Midbrain (tissue), 1 donor: ENCODE results near the gene CRTC3.

Experiments used
- DNase-seq: peaks from one replicate; lab custom pipeline; 2025; lab: John Stamatoyannopoulos, UW

The CRTC3 gene

GRCh38 chr15:90562669-90563068 lies 32.9 kb downstream of the CRTC3 start:
- no peak for DNase-seq

DNA sequence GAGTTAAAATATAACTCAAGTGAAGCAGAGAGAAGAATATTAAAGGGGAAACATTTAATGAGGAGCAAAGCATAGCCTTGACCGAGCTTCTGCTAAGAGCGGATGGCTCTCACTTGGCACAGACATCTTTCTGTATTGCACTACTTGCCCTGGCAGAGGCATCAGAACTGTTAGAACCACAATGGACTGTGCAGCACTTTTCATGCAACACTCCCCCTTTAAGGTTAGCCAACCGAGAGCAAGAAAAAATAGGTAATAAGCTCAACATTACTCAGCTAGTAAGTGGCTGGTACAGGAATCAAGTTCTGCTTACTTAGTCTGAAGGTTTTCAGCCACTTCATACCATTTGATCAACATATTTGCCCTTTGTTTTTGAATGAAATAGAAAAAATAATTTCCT lies 33.7 kb downstream of the CRTC3 start:
- DNase-seq, result peak; percentile 13

DNA sequence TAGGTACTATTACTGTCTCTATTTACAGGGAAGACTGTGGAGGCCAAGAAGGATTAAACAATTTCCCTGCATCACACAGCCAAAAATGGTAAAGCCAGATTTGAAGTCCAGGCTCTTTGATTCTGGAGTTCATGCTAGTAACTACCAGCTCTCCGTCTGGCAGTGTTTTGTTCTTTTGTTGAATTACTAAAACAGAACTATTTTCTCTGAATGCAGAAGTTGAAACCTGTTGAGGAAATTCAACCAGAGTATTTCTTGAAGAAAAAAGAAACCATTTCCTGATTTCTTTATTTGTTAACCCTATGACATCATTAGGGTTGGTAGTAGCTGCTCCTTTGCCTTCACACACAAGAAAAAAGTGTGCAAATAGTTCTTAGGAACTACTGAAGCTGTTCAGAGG lies 34.3 kb downstream of the CRTC3 start:
- DNase-seq, result no peak

DNA sequence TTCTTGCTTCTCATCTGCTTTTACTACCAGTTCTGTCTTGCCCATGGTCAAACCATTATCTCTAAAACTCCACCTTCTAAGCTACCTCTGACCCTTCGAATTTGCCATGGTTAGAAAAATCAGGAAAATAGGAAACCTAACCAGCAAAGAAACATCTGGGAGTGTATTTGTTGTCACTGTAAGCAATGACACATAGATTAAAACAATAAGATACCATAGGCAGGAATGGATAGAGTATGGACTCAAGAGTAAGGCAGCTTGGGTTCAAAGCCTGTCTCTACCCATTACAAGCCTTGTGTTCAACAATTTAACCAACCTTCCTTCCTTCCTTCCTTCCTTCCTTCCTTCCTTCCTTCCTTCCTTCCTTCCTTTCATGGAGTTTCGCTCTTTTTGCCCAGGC lies 34.9 kb downstream of the CRTC3 start:
- DNase-seq, result no peak

DNA sequence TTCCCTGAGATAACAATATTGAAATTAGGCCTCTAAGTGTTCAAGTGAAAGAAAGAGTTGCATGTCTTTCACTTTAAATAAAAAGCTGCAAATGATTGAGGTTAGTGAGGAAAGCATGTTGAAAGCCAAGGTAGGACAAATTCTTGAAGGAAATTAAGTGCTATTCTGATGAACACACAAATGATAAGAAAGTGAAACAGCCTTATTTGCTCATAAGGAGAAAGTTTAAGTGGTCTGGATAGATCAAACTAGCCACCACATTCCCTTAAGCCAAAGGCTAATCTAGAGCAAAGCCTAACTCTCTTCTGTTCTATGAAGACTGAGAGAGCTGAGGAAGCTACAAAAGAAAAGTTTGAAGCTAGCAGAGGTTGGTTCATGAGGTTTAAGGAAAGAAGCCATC lies 36.1 kb downstream of the CRTC3 start:
- no peak for DNase-seq

DNA sequence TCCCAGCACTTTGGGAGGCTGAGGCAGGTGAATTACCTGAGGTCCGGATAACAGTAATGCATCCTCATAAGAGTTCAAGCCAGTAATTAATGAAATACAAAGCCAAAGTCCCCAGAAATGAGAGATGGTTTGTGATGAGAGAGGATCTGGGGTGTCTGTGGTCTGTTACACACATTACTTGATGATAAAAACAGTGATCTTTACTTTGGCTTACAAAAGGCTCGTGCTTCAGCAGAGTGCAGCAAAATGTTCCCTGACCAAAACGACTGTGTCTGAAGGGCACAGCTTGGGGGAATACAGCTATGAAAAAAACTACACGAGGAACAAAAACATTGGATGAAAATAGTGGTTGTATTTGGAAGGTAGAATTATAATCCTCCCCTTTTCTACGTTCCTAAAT lies 40.9 kb downstream of the CRTC3 start:
- no peak for DNase-seq

DNA sequence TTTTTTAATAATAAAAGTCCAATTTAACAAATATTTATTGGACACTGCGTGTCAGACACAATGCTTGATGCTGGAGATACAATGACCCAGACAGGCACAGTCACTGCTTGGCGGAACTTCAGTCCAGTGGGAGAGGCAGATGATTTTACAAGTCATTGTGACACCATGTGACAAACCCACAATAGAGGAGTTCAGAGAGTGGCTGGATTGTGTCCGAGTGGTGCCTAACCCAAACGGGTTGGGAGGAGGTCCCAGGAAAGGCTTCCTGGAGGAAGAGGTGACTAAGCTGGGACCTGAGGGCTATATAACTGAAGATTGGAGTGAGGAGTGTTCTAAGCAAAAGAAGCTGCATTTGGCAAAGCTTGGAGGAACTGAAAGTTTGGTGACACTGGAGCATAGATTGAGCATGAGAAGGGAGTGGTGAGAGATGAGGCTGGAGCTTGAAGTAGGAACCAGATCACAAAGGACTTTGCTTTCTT lies 41.4 kb downstream of the CRTC3 start:
- DNase-seq, result peak; percentile 81

DNA sequence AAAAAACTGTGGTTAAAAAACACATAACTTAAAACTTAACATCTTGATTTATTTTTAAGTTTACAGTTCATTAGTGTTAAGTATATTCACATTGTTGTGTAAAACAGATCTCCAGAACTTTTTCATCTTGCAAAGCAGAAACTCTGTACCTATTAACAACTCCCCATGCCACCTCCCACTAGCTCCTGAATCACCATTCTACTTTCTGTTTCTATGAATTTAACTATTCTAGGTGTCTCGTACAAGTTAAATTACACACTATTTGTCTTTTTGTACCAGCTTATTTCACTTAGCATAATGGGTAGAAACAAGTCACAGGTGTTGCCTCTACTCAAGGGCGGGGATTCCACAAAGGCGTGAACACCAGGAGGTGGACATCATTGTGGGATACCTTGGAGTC lies 43.2 kb downstream of the CRTC3 start:
- no peak for DNase-seq

- no peak for DNase-seq
Observed at GRCh38 chr15:90576711-90577389, 47.1 kb downstream of the CRTC3 start.

DNA sequence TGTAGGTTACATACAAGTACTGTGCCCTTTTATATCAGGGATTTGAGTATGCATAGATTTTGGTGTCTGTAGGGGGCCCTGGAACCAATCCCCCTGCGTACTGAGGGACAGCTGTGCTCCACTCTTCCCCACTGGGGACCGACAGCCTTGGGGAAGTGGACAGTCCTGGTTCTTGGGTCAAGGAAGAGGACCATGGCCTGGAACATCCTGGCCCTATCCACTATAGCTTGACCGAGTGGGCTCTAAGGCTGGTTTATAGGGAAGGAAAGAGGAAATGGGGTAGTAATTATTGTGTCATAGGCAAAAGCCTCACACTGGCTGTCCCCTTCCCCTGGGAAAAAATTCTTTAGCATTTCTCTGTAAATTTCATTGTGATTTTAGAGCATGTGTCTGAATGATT lies 49.5 kb downstream of the CRTC3 start:
- no peak for DNase-seq

- DNase-seq, result no peak
Observed at GRCh38 chr15:90580099-90580498, 50.4 kb downstream of the CRTC3 start.

DNA sequence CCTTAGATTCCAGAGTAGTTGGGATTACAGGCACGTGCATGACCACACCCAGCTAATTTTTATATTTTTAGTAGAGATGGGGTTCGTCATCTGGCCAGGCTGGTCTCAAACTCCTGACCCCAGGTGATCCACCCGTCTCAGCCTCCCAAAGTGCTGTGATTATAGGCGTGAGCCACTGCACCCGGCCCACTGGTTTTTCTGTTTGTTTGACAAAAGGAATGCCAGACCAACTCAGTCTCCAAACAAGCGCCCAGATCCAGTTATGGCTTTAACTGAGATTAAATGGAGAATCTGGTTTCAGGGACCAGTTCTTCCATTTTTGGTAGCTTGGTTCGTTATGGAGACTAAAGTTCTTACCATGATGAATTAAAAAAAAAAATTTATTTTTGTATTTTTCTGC lies 50.8 kb downstream of the CRTC3 start:
- DNase-seq, result no peak

DNA sequence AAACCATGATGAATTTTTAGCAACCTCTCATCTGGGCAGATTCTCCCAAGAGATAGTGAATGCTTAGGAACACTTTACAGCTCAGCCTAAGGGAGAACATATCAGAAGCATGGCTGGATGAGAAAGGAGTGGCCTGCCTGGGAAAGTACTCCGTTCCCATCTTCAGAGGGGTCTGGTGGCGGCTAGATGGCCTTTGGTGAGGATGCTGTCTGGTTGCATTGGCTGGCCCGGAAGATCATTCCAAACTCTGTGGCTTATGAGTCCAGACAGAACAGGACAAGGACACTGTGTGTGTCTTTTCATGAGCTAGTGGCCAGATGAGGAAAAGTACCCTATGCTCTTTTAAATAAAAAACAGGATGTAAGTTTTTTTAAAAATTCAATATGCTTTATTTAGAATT lies 51.2 kb downstream of the CRTC3 start:
- DNase-seq, result no peak

DNA sequence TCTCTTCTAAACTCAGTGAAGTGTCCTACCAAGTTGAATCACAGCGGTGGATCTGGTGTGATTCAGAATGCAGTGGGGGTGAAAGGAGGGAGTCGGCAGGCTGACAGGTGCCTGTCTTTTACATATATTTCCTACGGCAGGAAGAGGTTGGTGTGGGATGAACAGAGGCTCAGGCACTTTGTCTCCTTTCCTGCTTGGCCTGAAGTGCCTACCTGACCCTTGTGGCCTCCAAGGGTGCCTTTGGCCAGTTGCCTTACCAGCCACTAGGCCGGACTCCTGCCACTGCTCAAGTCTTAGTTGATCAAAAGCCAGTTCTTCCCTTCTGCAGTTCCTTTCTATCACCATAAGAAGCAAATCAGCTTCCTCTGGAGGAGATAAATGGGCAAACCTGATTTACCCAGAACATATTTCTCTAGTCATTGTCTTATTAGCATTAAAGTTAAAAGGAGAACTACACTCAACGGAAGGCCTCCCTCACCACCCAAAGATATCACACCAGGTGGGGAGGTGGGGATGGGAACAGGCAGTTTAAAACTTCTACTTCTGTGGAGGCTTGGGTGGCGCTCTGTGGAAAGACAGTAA lies 52.1 kb downstream of the CRTC3 start:
- DNase-seq, result no peak

DNA sequence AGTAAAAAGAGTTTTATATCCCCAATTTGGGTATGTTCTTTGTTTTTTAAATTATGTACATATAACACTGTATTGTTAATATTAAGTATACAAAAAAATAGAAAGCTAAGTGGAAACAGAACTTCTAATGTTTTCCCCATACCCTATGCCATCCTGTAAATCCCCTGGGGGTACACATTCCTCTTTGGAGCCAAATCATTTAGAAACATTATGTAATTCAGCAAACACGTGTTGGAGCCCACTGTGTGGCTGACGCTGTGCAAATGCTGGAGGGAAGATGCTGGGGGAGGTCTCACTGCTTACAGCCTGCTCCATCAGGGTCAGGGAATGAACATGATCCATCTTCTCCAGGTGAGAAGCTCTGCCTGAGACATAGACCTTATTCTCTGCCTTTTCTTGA lies 52.8 kb downstream of the CRTC3 start:
- DNase-seq, result no peak

- DNase-seq, result peak; percentile 75
Observed at GRCh38 chr15:90583471-90584252, 53.9 kb downstream of the CRTC3 start.

GRCh38 chr15:90584841-90585240 lies 55.1 kb downstream of the CRTC3 start:
- no peak for DNase-seq

DNA sequence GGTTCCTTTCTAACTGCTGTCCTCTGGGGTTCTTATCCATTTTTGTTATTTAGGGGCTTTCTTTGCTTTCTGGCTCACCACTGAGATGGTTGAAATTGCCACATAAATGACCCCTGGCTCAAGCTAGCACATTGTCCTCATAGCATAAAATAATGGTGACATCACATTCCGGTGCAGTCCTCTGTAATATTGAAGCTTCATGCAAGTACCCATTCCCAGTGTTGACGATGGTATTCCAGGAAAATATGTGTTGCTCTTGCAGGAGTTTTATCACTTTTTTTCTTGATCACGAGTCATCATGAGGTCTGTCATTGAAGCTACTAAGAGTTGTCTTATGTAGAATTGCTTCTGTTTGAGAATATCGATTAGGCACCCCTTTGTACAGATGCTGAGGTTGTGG lies 56.1 kb downstream of the CRTC3 start:
- no peak for DNase-seq

GRCh38 chr15:90586948-90587347 lies 57.2 kb downstream of the CRTC3 start:
- DNase-seq, result no peak

GRCh38 chr15:90588427-90588826 lies 58.7 kb downstream of the CRTC3 start:
- DNase-seq, result no peak

GRCh38 chr15:90591524-90591923 lies 61.8 kb downstream of the CRTC3 start:
- DNase-seq, result no peak

DNA sequence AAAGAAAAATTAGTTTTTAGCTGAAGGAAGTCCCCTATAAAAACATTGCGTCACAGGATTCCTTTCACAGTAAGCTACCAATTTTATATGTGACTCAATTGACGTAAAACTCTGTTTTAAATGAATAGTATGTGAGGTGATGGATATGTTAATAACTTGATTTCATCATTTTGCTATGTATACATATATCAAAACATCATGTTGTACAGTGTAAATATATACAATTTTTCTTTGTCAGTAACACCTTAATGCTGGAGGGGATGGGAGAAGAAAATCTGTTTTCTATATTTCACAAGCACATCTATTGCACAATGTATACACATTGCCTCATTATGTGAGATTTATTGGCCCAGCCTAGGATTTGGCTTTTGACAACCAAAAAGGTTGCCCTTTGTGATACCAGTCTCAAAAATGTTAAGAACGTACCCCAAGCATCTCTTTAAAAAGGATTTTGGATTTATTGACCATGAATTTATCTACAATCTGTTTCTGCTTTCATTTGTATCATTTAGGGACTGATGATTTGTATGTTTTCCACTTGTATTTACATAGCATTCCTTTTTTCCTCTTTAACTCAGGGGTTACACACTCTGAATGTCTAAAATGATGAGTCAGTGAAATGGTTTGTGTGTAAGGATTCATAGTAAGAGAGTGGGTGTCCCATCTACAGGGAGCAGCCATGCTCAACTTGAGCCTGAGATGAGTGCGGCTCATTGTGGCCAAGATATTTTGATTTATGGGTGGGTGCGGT lies 62.6 kb downstream of the CRTC3 start:
- no peak for DNase-seq
